ENCODE measurements around the gene DOCK2.
"Not testable (repeated sequence)": the region's sequence is repeated elsewhere in the genome, so short reads cannot be mapped to it uniquely, and the experiment has no call there.

Gene DOCK2

DNA sequence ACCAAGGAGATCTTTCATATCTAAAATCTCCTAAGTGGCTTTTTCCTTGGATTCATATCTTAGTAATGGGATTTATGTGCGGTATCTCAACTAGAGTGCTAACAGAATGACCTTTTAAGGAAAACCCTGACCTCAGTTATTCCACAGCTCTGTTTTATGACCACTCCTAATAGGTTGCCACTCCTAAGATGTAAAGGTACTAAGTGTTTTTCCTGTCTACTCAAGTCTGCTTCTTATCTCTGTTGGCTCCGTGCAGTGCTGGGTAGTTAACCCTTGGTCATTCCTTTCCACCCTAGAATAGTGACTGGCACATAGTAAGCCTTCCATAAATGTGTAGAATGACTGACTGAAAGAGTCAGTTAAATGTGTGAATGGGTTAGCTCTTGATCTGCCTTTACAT is 161.4 kb downstream of the DOCK2 start:
- DNase-seq: no peak

DNA sequence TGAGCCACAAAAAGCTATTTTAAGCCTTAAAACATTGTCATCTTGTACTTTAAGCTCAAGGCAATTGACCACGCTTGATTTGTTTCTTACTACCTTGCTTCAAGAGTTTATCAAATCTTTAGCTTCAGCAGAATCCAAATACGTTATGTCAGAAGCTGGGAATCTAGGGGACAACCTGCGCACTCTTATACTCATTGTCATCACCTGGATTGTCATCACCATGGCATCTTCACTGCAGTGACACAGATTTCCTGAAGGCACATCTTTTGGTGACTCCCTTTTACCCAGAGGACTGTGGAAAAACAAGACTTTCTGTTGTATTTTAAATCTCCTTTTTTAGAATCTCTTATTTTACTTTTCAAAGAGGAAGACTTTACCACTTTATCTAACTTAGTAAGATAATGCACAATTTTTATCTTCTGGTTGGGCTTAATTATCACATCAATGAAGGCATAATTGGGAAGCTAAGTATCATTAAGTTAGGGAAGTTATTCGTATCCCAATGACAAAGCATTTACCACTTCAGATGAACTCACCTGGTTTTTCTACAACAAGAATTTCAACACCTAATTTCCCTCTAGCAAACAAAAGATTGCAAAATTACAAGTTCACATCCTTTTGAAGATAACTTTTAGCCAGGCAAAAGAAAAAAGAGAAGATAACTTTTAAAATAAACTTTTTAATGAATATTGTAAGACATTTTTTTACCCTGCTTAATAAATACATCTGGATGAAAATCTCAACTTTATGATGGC is 162.0 kb downstream of the DOCK2 start:
- DNase-seq: no peak

DNA sequence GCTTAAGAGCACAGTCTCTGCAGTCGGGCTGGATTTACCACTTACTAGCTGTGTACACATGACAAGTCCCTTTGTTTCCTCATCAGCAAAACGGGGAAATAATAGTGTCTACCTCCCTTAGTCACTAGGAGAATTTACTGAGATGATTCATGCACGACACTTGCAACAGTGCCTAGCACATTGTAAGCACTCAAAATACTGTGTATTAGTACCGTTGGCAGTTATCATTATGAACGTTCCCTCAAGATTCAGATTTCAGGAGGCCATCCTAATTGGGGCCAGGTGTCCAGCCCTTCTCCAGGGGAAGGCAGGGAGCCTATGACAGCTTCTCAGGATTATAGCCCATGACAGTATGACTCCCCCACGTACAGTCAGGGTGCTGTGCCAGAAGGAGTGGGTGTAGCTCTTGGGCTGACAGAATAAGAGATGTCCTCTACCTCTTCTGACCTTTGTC is 164.3 kb downstream of the DOCK2 start:
- no peak for DNase-seq

DNA sequence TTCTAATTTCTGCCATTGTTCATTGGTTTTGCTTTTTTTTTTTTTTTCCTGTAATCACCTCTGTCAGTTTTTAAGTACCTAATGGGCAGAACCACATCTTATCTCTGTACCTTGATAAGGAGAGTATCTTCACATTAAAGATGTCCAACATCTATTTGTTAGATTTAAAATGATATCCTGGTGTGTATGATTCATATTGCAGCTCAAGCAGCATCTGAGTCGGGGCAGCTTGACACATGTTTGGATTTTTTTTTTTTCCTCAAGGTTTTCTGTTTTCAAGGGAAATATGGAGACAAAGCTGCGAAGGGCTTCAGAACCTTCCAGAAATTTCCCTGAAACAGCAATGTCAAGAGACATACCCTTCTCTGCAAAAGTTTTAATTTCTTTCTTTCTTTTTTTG is 164.7 kb downstream of the DOCK2 start:
- no peak for DNase-seq

DNA sequence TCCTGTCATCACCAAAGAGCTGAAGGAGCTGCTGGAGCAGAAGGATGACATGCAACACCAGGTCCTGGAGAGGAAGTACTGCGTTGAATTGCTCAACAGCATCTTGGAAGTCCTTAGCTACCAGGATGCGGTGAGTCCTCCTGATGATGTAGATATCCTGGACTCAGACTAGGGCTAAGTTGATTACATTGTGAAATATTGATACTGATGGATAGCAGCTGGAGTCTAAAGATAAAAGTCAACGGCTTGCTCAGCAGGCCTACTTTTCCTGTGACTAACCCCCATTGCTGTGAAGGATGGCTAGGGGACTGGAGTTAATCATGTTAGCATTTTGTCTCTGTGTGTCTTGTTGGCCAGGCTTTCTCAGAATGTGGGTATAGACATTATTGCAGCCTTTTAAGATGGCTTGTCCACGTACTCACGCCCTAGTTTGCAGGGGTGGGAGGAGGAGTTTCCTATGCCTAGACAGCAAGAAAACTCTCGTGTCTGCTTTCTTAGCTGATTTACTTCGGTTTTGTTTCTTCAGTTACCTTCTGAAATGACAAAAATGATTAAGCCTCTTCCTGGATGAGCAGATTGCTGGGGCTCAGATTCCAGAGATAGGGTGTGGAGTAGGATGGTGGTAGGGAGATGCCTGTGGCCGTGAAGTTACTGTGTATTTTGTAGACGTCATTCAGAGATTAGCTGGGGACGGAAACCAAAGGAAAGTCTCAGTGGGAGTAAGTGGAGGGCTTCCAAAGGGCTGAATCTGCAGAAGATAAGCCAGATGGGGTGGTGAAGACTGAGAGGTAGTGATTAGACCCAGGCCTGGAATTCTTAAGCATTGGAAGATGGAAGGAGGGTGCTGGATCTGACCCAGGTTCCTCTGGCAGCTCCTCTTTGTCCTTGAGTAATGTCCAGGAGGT is 166.3 kb downstream of the DOCK2 start:
- no peak for DNase-seq

DNA sequence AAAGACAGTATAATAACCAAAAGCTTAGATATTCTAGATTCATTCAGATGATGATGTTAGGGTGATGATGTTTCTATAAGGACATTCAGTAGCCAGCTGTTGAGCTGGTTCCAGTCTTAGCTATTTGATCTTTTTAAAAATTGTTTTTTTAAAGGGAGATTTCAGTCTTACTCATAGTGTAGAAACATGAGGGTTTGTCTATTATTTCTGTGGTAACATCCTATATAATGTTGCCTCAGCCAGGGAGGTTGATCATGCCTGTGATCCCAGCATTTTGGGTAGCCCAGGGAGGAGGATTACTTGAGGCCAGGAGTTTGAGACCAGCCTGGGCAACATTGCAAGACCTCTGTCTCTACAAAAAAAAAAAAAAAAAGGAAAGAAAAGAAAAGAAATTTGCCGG is 167.8 kb downstream of the DOCK2 start:
- DNase-seq: no peak

DNA sequence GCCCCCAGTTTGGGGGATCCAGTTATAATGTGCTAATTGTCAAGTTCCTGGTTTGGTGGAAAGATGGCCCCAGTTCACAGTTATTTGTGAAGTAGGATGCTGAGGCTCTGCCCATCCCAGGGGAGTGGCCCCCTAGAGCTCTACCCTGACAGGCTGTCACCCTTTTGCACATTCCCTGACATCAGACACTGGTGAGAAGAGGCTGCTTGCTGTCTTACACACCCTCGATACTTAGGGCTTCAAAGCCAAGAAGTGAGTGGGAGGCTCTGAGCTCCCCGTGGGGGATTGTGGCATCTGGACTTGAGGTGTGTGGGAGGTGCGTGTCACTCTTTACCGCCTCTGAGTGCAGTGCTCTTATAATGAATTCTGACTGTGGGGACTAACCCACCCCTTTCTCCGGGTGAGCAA is 168.5 kb downstream of the DOCK2 start:
- DNase-seq: no peak

DNA sequence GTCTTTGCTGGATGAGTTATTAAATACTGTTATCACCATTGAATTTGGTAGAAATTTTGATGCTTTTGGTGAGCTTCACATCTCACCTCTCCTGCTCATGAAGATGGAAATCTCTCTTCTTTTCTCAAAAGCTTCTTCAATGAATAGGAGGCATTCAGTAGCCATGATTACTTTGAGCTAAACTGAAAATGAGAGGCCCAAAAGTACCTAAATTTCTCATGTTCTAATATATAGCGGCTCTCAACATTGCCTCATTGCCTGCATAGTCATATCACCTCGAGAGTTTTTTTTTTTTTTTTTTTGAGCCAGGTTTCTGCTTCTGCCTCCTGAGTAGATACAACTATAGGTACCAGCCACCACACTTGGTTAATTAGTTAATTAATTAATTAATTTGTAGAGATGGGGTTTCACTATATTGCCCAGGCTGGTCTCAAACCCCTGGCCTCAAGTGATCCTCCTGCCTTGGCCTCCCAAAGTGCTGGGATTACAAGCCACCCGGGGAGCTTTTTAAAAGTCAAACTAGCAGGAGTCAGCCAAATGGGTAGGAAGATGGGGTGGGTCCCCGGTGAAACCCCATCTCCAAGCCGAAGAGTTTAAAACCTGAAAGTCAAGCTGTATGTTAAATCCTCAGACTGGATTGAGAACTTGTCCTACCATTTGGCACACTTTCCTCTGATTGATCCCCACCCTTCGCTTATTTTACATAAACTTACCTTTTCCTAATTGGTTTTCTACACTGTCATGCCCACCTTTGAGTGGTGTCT is 169.0 kb downstream of the DOCK2 start:
- no peak for DNase-seq

DNA sequence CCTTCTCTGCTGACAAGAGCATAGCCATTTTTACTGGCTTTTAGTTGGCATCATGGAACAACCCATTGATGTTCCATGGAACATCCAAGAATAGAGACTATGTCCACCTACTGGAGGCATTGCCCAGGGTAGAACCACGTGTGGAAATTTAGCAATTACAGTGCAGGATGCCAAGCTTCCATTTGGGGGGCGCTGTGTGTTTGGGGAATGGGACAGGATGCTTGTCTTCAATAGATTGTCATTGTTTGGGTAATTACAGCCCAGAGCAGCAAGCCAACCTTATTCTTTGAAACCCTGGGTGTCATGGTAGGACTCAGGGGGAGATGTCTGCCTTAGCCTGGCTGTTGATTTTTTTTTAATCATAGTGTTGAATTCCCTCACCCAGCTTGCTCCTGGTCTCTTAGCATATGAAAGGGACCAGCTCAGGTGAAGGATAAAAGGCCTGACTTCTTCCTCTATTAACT is 171.1 kb downstream of the DOCK2 start:
- DNase-seq: no peak

DNA sequence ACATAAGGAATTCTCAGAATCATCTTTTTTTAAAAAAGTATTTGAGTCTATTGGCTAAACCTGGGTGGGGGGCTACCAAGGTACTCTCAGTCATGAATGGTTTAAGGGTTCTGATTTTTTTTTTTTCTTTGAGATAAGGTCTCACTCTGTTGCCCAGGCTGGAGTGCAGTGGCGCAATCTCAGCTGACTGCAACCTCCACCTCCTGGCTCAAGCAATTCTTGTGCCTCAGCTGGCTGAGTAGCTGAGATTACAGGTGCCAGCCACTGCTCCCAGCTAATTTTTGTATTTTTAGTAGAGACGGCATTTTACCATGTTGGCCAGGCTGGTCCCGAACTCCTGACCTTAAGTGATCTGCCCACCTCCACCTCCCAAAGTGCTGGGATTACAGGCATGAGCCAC is 171.8 kb downstream of the DOCK2 start:
- not testable (repeated sequence) for DNase-seq

DNA sequence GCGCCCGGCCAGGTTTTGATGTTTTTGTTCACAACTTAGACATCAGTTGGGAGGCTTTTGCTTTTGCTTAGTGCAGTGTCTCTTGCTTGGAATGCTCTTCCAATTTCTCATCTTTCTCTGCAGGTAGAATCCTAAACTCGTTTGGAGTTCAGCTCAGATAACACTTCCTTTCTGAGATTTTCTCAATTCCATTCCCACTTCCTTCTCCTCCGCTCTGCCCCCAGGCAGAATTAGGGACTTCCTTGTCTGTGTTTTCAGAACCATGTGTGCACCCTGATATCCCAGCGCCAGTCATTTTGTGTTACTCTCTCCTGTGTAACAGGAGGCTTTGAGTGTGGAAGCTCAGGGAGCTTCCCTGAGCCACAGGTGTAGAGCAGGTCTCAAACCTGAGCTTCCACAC is 172.2 kb downstream of the DOCK2 start:
- DNase-seq: no peak

DNA sequence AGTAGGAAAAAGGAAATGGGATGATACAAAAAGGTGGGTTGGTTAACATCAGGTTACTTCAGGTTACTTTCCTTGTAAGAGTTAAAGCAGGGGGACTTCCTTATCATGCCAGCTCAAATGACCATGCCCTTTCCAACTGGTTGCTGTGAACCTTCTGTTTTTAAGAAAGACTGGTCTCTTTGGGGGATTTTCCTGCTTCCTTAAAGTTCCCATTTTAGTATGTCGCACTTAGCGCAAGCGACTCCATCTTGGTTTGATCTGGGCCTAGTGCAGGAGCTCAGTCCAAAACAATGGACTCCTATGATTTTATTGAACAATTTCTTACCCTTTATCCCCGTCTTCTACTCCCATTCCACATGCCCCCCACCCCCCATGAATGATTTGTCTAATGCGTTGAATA is 173.4 kb downstream of the DOCK2 start:
- DNase-seq: no peak

DNA sequence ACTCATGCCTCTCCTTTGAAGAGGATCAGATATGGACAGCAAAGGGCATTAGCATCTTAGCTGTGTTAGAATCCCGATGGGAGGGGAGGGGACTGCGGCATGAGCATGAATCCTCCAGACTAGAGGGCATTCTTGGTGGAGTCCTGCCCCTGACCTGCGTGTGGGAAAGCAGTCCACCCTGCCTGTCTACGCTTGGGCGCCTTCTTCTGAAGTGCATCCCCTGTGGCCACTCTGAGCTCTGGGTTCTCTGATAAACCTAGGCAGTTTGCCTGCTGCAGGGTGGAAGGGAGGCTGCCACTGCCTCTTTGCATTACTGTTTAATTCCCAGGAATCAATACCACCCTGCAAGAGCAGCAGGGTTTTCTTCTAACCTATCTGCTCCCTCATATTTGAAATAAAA is 173.9 kb downstream of the DOCK2 start:
- DNase-seq: no peak

DNA sequence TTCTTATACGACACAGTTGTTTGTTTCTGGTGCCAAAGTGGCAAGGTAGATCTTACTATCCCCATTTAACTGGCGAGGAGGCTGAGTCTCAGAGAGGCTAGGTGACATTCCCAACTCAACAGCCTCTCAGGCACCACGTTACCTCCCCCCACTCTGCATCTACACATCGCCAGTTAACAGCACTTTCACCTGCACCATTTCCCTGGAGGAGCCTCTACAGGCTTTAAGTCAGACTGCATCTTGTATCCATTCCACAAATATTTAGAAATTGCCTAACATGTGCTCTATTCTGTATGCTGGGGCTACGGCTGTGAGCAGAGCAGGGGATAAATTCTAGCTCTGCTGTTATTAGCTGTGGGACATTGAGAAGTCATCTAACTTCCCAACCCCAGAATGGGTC is 174.6 kb downstream of the DOCK2 start:
- no peak for DNase-seq

DNA sequence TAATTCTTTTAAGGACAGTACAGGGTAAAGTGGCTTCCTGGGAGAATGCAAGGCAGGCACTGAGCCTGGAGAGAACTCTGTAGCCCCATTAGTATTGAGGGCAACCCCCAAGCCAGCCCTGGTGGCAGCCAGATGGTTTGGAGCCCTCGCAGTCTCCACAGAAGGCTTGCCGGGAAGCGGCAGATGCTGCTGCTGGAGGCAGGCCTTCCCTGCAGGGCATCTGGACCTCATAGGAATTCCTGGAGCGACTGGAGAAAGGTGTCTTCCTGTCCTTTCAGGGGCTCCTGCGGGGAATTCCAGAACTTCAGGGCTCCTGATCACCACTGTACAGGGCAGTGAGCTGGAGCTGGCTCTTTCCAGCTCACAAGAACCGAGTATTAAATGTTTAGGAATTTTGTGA is 175.7 kb downstream of the DOCK2 start:
- DNase-seq: no peak

DNA sequence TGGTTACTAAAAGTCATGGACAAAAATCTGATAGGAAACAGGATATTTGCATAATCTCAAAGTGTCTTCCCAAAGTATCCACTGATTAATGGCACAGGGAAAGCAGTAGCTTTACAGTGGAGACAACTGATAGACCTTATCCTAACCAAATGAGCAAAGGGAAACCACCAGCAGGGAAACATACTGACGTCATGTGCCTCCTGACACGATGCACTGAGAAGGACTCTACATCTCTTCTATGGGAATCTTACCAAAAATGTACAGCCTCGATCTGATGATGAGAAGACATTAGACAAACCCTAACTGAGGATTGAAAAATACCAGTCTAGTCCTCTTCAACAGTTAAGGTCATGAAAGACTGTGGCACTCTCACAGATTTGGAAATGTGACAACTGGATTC is 177.0 kb downstream of the DOCK2 start:
- DNase-seq: no peak

DNA sequence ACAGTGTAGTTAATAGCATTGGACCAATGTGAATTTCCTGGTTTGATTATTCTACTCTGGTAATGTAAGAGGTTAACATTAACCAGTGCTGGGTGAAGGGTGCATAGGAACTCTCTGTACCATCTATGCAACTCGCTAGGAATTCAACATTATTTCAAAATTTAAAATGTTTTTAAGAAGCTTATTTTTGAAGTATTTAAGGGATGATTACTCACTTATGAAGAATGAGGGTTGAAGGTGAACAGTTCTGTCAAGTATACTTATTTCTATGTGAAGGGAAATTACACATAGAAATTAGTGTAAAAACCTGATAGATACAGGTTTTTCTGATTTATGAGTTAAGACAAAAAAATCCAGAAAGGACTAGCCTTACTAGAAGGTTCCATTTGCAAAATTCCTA is 177.4 kb downstream of the DOCK2 start:
- DNase-seq: no peak

DNA sequence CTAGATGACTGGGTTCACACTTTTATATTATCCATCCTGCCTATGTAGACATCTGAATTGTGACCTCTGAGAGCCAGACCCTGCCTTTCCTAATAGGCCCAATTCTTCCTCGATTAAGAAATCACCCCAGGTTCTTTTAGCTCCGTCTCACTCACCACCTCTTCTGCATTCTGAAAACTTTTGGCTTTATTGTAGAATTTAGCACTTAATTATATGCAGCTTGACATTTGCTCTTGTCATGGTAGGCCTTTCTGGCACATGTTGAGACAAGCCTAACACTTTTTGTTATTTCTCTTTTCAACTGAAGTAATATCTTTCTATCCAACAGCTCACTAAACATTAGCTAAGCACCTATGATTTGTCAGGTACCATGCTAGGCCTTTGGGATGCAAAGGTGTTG is 180.0 kb downstream of the DOCK2 start:
- no peak for DNase-seq

DNA sequence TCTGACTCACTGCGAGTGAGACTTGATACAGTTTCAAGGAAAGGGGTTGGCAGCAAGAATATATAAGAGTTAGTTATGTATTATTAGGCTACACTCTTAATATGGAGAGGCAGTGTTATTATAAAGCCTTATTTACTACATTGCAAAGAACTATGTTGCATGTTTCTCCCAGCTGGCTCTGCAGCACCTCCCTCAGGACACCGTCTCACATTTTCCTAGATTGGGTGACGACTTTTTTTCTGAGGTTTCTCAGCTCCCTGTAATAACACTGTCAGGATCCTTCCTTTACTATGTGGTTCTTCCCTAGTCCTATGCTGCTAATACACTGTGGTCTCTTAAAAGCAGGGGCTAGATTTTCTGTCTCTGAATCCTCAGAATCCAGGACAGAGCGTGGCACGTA is 189.5 kb downstream of the DOCK2 start:
- DNase-seq: no peak

DNA sequence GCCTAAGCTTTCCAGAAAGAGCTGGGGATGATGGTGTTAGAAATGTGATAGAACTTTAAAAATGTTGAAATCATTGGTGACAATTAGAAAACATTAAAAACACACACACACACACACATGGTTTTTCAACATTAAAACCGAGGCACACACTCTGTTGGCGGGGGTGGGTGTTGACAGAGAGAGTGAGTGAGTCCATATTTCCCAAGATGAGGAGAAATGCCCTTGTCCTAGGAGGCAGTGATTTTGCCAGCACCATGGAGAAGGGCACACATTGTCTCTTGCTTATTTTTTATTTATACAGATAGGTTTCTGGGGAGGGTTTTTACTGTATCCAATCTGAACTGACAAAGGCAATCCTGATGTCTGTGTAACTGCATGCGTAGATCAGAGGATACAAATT is 190.7 kb downstream of the DOCK2 start:
- no peak for DNase-seq

DNA sequence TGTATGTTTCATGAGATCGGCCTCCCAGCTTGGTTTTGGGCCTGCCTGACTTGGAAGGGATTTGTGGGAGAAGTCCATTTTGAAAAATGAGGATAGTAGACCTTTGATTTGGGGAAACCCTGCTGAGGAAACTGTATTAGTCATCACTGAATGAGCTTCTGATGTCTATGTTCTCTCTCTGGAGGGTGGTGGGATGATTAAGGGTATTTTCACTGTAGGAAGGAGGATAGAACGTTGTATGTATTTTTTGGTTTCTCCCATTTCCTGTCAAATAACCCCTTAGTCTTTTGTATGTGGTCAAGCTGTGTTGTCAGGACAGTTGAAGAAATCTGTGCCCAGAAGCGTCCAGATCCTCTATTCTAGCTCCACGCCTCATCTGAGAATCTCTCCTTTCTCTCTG is 191.3 kb downstream of the DOCK2 start:
- DNase-seq: no peak

DNA sequence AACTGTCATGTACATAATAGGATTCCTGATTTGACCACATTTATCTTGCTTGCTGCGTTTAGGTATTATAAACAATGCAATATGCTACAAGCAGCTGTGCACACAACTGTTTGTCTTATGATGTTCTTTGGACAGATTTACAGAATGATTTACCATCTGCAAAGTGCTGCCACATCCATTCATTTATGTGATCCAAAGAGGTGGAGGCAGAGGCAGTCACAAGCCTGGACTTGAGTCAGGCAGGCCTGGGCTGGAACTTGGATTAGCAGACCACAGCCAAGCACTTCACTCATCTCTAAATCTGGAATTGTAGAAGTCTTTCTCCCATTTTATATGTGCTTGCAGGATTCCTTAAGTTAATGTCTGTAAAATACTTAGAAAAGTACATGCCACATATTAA is 194.3 kb downstream of the DOCK2 start:
- DNase-seq: no peak

DNA sequence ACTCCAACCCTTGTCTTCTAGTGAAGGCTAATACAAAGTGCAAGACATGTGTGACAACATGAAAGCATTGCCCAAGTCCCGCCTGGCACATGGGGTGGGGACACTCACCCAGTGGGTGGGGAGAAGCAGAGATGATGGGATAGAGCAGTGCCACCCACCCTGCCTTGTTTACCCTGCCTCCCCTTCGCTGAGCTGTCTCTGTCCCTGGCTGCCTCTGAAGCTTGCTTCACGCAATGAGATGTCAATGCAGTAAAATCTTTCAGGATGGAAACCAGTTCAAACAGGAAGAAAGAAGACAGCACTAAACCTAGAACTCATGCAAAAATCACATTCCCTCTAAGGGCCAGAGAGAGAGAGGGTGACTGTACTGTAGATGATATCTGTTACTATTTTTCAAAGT is 195.2 kb downstream of the DOCK2 start:
- DNase-seq: no peak

Measured in NCI-H446 (cell line).